Breast epithelium (tissue), 4 donors: ENCODE data around the gene PRR5L. TPM values are rescaled to one million over a fixed set of nuclear protein-coding genes. Genes with fewer than 3 reads are reported as not detected.

ENCODE experiments used
- DNase-seq, 2 donors: peaks; one replicate each; pipeline ENCODE4 v3.0.0-alpha.2; 2019; ENCODE audit warnings: low spot score in 2 of 2
- H3K27ac ChIP-seq, 2 donors: fragments of 200-600 bp; sonication (generic) in 1 of 2; one replicate each; pipeline ENCODE4 v1.5.1; 2016 to 2019; ENCODE audit warnings: mild to moderate bottlenecking in 1 of 2
- H3K27me3 ChIP-seq, 2 donors: fragments of 200-600 bp; sonication (generic) in 1 of 2; one replicate each; pipeline versions ENCODE4 v1.5.1 to v1.6.0; 2017 to 2019; ENCODE audit warnings: control low read depth in 1 of 2, mild to moderate bottlenecking in 1 of 2
- H3K36me3 ChIP-seq: fragments of 200-600 bp; one replicate; pipeline ENCODE4 v1.5.1; 2019
- H3K4me1 ChIP-seq, 2 donors: fragments of 200-600 bp; sonication (generic); one replicate each; pipeline ENCODE4 v1.5.1; 2016 to 2019; ENCODE audit warnings: control low read depth in 1 of 2
- H3K4me3 ChIP-seq, 3 donors: fragments of 200-600 bp; sonication (generic); 1 replicate in 2 of 3; 2 replicates in 1 of 3; pipeline ENCODE4 v1.5.1; 2016 to 2019; ENCODE audit warnings: mild to moderate bottlenecking in 3 of 3, moderate library complexity in 2 of 3
- H3K9me3 ChIP-seq, 2 donors: fragments of 200-600 bp; sonication (generic) in 1 of 2; one replicate each; pipeline ENCODE4 v1.5.1; 2016 to 2019; ENCODE audit warnings: control low read depth in 1 of 2
- POLR2A ChIP-seq: fragments of 450-650 bp; IDR thresholded peaks from one replicate; pipeline ENCODE4 v1.6.1; 2016; ENCODE audit warnings: antibody characterized with exemption, mild to moderate bottlenecking, moderate library complexity
- POLR2AphosphoS5 ChIP-seq, 3 donors: sonication (generic); formaldehyde crosslinking; IDR thresholded peaks; one replicate each; pipeline ENCODE4 v1.6.1; 2017; ENCODE audit warnings: antibody characterized with exemption in 3 of 3
- intact Hi-C: fragments of 100-400 bp; cut with DNase I; formaldehyde crosslinking; loops from one replicate; pipeline ENCODE4 v1.15.1; 2023; ENCODE audit warnings: low total_unique reads
- total RNA-seq, 3 donors: library from RNA; depleted of rRNA; stranded (reverse); fragments of >200 nt; gene quantifications; one replicate each; pipeline ENCODE4 v1.1.0, GENCODE V29; 2016
- TF ChIP-seq, protein P1 (sequence below), 3 donors: fragments of 450-650 bp; IDR thresholded peaks; one replicate each; pipeline ENCODE4 v1.5.1; 2016 to 2017; ENCODE audit warnings: antibody characterized with exemption in 3 of 3, mild to moderate bottlenecking in 3 of 3, moderate library complexity in 3 of 3

The PRR5L gene
- total RNA-seq, 3 donors from 2014 or later, result 5.6 to 16.1 (median 16.0) TPM

DNA sequence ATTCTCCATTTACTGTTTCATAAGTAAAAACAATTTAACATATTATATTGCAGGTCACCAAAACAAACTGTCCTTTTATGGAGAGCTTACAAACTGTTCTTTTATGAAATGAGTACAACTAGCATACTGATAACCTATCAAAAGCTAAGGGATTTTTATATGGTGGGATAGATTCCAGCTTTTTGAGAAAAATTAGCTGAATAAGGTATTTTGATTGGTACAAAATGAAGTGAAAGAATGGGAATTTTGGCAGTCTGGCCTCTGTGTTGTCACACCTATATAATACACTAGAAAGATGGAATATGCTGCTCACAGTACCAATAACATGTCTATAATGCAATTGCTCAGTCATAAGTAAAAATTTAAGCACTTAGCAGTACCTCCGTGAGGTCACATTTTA is 202.6 kb downstream of the PRR5L start:
- no peak for TF ChIP-seq POLR2AphosphoS5 (IDR thresholded peaks at IDR 0.05)
- TF ChIP-seq, protein P1, sequence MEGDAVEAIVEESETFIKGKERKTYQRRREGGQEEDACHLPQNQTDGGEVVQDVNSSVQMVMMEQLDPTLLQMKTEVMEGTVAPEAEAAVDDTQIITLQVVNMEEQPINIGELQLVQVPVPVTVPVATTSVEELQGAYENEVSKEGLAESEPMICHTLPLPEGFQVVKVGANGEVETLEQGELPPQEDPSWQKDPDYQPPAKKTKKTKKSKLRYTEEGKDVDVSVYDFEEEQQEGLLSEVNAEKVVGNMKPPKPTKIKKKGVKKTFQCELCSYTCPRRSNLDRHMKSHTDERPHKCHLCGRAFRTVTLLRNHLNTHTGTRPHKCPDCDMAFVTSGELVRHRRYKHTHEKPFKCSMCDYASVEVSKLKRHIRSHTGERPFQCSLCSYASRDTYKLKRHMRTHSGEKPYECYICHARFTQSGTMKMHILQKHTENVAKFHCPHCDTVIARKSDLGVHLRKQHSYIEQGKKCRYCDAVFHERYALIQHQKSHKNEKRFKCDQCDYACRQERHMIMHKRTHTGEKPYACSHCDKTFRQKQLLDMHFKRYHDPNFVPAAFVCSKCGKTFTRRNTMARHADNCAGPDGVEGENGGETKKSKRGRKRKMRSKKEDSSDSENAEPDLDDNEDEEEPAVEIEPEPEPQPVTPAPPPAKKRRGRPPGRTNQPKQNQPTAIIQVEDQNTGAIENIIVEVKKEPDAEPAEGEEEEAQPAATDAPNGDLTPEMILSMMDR (IDR thresholded peaks at IDR 0.05), result no peak
- no peak for TF ChIP-seq POLR2A
- Histone ChIP-seq H3K27me3 (no peaks in the 10 kb centered on the region), H3K27ac (no peak overlapping the region), H3K9me3 (no peaks in the 10 kb centered on the region), H3K4me1 (no peaks in the 10 kb centered on the region), H3K4me3 (no peak overlapping the region), H3K36me3 (no peaks in the 10 kb centered on the region)
- intact Hi-C loops, result no loop called here
- DNase-seq, result no peak

DNA sequence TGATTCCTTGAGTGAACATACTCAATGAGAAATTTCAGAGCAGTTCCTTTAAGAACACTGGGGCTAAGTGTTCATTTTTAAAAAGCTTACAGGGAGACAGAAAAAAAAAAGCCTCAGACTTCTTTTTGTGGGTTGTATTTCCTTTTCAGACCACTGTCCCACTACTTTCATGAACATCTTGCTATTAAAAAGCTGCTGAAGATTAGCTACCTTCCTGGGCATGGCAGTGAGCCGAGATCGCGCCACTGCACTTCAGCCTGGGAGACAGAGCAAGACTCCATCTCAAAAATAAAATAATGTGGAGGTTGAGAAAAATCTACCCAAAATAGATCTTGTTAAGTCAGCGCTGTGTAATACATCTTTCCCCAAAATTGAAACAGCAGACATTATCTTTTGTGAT is 203.2 kb downstream of the PRR5L start:
- H3K9me3 ChIP-seq, result no peaks in the 10 kb centered on the region
- H3K4me1 ChIP-seq, result no peaks in the 10 kb centered on the region
- DNase-seq, result no peak
- no peaks in the 10 kb centered on the region for H3K36me3 ChIP-seq
- no peaks in the 10 kb centered on the region for H3K27me3 ChIP-seq
- intact Hi-C loops, result no loop called here
- TF ChIP-seq POLR2A (no peak), POLR2AphosphoS5 (IDR thresholded peaks at IDR 0.05) (no peak)
- TF ChIP-seq, protein P1 (IDR thresholded peaks at IDR 0.05), result no peak
- H3K27ac ChIP-seq, result no peak overlapping the region
- no peak overlapping the region for H3K4me3 ChIP-seq

DNA sequence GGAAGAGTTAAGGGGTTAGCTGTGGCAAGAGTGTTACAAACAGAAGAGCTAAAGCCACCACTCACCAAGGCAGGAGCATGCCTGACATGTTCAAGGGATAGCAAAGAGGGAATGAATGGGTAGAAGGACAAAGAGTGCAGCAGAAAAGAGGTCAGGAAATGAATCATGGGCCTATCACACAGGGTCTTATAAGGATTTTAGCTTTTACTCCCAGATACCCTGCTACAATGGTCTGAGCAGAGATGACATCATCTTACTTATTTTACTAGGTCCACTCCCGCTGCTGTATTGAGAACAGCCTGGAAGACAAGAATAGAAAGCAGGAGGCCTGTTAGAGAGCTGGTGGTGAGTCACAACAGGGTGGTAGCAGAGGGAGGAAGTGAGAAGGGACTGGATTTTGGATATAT is 204.2 kb downstream of the PRR5L start:
- TF ChIP-seq POLR2AphosphoS5 (IDR thresholded peaks at IDR 0.05) (no peak), POLR2A (no peak)
- TF ChIP-seq, protein P1 (IDR thresholded peaks at IDR 0.05), result no peak
- Histone ChIP-seq H3K27ac (no peak overlapping the region), H3K9me3 (no peaks in the 10 kb centered on the region), H3K4me1 (no peaks in the 10 kb centered on the region), H3K36me3 (no peaks in the 10 kb centered on the region), H3K27me3 (no peaks in the 10 kb centered on the region), H3K4me3 (no peak overlapping the region)
- intact Hi-C loops, result no loop called here
- DNase-seq, result no peak

DNA sequence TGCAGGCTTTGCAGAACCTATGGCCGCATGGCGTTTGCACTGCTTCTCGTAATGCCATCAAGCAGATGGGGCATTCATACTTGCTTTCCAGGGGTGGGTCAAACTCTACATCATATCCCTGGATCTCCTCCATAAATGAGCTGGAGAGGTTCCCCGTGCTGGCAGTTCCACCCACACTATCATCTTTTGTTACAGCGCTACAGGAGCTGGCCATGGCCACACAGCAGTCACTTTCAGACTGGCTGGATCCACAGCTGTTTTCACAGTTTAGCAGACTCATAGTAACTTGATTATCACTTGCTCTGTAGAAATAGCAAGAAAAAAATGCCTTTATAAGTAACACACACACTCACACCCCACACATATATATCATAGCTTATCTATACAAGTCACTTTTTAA is 205.1 kb downstream of the PRR5L start:
- Histone ChIP-seq H3K4me3 (no peak overlapping the region), H3K27me3 (no peaks in the 10 kb centered on the region), H3K36me3 (no peaks in the 10 kb centered on the region), H3K9me3 (no peaks in the 10 kb centered on the region), H3K4me1 (no peaks in the 10 kb centered on the region), H3K27ac (no peak overlapping the region)
- intact Hi-C loops, result no loop called here
- no peak for DNase-seq
- TF ChIP-seq POLR2A, result no peak
- TF ChIP-seq POLR2AphosphoS5 (IDR thresholded peaks at IDR 0.05), result no peak
- TF ChIP-seq, protein P1 (IDR thresholded peaks at IDR 0.05), result no peak

DNA sequence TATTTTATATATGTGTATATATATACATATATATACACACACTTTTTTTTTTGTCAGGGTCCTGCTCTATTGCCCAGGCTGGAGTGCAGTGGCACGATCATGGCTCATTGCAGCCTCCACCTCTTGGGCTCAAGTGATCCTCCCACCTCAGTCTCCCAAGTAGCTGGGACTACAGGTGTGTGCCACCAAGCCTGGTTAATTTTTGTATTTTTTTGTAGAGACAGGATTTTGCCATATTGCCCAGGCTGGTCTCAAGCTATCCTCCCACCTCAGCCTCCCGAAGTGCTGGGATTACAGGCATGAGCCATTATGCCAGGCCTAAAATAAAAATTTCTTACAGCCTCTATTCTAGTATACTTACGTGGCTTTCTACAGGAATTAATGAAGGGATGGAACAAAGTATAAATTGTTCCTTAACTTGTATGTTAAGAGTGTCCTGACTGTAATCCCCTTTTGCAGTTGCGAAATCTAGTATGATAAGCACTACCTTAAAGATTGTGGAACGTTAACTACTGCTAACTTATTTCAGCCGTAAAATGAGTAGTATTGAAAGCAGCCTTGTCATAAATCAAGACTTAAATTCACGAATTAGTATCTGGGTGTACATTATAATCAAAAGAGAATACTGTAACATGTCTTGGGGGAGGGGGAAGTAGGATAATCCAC is 211.9 kb downstream of the PRR5L start:
- DNase-seq, result no peak
- TF ChIP-seq POLR2AphosphoS5 (IDR thresholded peaks at IDR 0.05) (no peak), POLR2A (no peak)
- TF ChIP-seq, protein P1 (IDR thresholded peaks at IDR 0.05), result no peak
- Histone ChIP-seq H3K36me3 (no peaks in the 10 kb centered on the region), H3K9me3 (no peaks in the 10 kb centered on the region), H3K27ac (peak overlapping the region; percentile 20), H3K4me3 (peak overlapping the region in 1 of 3 donors; percentile 93), H3K27me3 (no peaks in the 10 kb centered on the region), H3K4me1 (peaks cover 0 to 4% of the 10 kb centered on the region in 2 donors)
- intact Hi-C loops, result no loop called here
